Uterus (tissue), 2 donors: ENCODE data around the gene SFMBT2.

Experiments used
- POLR2A ChIP-seq, 2 donors: fragments of 450-650 bp; IDR thresholded peaks; one replicate each; pipeline ENCODE4 v1.6.1; 2016; ENCODE audit warnings: antibody characterized with exemption in 2 of 2, mild to moderate bottlenecking in 1 of 2, moderate library complexity in 1 of 2
- TF ChIP-seq, protein P1 (sequence below), 4 experiments: fragments of 200-600 bp in 2 of 4; fragments of 450-650 bp in 2 of 4; sonication (generic) in 2 of 4; IDR thresholded peaks; one replicate each; pipeline ENCODE4 v1.5.1; 2016 to 2019; ENCODE audit warnings: antibody characterized with exemption in 4 of 4, mild to moderate bottlenecking in 2 of 4, moderate library complexity in 1 of 4

DNA sequence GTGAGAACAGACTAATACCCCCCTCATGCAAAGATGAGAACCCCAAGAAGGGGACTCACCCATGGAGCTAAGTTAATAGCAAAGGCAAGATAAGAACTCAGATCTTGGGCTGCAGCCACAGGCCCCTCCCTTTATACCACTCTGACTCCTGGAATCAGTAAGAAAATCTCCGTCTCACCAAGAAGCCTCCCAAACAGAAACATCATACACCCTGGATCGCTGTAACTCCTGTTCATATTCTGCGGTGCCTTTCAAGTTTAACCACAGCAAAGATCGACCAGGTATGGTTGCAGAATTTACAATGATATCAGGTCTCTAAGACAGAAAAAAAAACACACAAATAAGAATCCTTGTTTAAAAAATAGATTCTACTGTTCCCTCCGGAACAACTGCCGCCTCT lies 47.1 kb downstream of the SFMBT2 start:
- TF ChIP-seq, protein P1, sequence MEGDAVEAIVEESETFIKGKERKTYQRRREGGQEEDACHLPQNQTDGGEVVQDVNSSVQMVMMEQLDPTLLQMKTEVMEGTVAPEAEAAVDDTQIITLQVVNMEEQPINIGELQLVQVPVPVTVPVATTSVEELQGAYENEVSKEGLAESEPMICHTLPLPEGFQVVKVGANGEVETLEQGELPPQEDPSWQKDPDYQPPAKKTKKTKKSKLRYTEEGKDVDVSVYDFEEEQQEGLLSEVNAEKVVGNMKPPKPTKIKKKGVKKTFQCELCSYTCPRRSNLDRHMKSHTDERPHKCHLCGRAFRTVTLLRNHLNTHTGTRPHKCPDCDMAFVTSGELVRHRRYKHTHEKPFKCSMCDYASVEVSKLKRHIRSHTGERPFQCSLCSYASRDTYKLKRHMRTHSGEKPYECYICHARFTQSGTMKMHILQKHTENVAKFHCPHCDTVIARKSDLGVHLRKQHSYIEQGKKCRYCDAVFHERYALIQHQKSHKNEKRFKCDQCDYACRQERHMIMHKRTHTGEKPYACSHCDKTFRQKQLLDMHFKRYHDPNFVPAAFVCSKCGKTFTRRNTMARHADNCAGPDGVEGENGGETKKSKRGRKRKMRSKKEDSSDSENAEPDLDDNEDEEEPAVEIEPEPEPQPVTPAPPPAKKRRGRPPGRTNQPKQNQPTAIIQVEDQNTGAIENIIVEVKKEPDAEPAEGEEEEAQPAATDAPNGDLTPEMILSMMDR (IDR thresholded peaks at IDR 0.05): no peak
- TF ChIP-seq POLR2A (IDR thresholded peaks at IDR 0.05): no peak
